Measurements from ENCODE around the gene S100A12. TPM values are rescaled to one million over a fixed set of nuclear protein-coding genes. Genes with fewer than 3 reads are reported as not detected.

S100A12 gene
- total RNA-seq, 4 donors from 2014 or later = 2.6 to 3.2 TPM; not detected in 2

GRCh38 chr1:153389973-153390879 is 14.8 kb upstream of the S100A12 start:
- DNase-seq = no peak
- intact Hi-C loops (cut with DNase I; ENCODE audit: low total_unique reads) = no loop called here
- TF ChIP-seq POLR2A (IDR thresholded peaks at IDR 0.05) = no peak
- Histone ChIP-seq H3K4me3 (no peak overlapping the region), H3K9me3 (no peaks in the 10 kb centered on the region), H3K27ac (no peak overlapping the region), H3K4me1 (no peaks in the 10 kb centered on the region), H3K27me3 (no peaks in the 10 kb centered on the region), H3K36me3 (no peaks in the 10 kb centered on the region)

GRCh38 chr1:153389401-153389800 is 14.0 kb upstream of the S100A12 start:
- H3K27ac ChIP-seq = no peak overlapping the region
- H3K4me3 ChIP-seq = no peak overlapping the region
- intact Hi-C loops (cut with DNase I; ENCODE audit: low total_unique reads) = no loop called here
- H3K36me3 ChIP-seq = no peaks in the 10 kb centered on the region
- no peaks in the 10 kb centered on the region for H3K4me1 ChIP-seq
- DNase-seq = no peak
- no peak for TF ChIP-seq CTCF (IDR thresholded peaks at IDR 0.05)
- no peak for TF ChIP-seq POLR2A (IDR thresholded peaks at IDR 0.05)
- H3K9me3 ChIP-seq = no peaks in the 10 kb centered on the region
- H3K27me3 ChIP-seq = no peaks in the 10 kb centered on the region

GRCh38 chr1:153387785-153388184 is 12.4 kb upstream of the S100A12 start:
- DNase-seq = no peak
- TF ChIP-seq POLR2A (IDR thresholded peaks at IDR 0.05) = no peak
- no peak for TF ChIP-seq CTCF (IDR thresholded peaks at IDR 0.05)
- Histone ChIP-seq H3K27ac (no peak overlapping the region), H3K36me3 (no peaks in the 10 kb centered on the region), H3K9me3 (no peaks in the 10 kb centered on the region), H3K27me3 (no peaks in the 10 kb centered on the region), H3K4me3 (no peak overlapping the region), H3K4me1 (no peaks in the 10 kb centered on the region)
- intact Hi-C loops (cut with DNase I; ENCODE audit: low total_unique reads) = no loop called here

- no peaks in the 10 kb centered on the region for H3K4me1 ChIP-seq
- no peaks in the 10 kb centered on the region for H3K36me3 ChIP-seq
- intact Hi-C loops (cut with DNase I; ENCODE audit: low total_unique reads) = no loop called here
- H3K27ac ChIP-seq = no peak overlapping the region
- no peak for DNase-seq
- H3K9me3 ChIP-seq = no peaks in the 10 kb centered on the region
- no peak overlapping the region for H3K4me3 ChIP-seq
- TF ChIP-seq CTCF (IDR thresholded peaks at IDR 0.05) (no peak), POLR2A (IDR thresholded peaks at IDR 0.05) (no peak)
- H3K27me3 ChIP-seq = no peaks in the 10 kb centered on the region
Measured at GRCh38 chr1:153387001-153387400, 11.6 kb upstream of the S100A12 start.

GRCh38 chr1:153386500-153386901 is 11.1 kb upstream of the S100A12 start:
- H3K9me3 ChIP-seq = no peaks in the 10 kb centered on the region
- no peak overlapping the region for H3K4me3 ChIP-seq
- H3K27me3 ChIP-seq = no peaks in the 10 kb centered on the region
- DNase-seq = no peak
- H3K36me3 ChIP-seq = no peaks in the 10 kb centered on the region
- TF ChIP-seq POLR2A (IDR thresholded peaks at IDR 0.05) = no peak
- TF ChIP-seq CTCF (IDR thresholded peaks at IDR 0.05) = no peak
- H3K4me1 ChIP-seq = no peaks in the 10 kb centered on the region
- no peak overlapping the region for H3K27ac ChIP-seq
- intact Hi-C loops (cut with DNase I; ENCODE audit: low total_unique reads) = no loop called here
